OCI-LY3 (cell line): Measurements from ENCODE around the gene METAP1.

Experiments used
- H2AFZ ChIP-seq: fragments of 200-600, 300-600 bp; shearing (Covaris generic); 2 replicates; pipeline ENCODE4 v1.6.0; 2014; ENCODE audit warnings: antibody characterized with exemption, low read depth, low read length
- H3K27ac ChIP-seq: fragments of 200-600, 300-600 bp; sonication (generic); 2 replicates; pipeline ENCODE4 v1.5.1; 2014; ENCODE audit warnings: mild to moderate bottlenecking, low read length, moderate library complexity, mixed read lengths
- H3K27me3 ChIP-seq: fragments of 200-600, 300-600 bp; sonication (generic); 2 replicates; pipeline ENCODE4 v1.6.1; 2014; ENCODE audit warnings: low read depth, low read length, mixed read lengths
- H3K36me3 ChIP-seq: fragments of 200-600, 300-600 bp; sonication (generic); replicated peaks from 2 replicates; pipeline ENCODE3; 2014; ENCODE audit warnings: low read depth, low read length, mixed read lengths
- H3K4me1 ChIP-seq: fragments of 300-600, 200-600 bp; sonication (generic); 2 replicates; pipeline ENCODE4 v1.6.1; 2014; ENCODE audit warnings: low read length, mixed read lengths
- H3K4me2 ChIP-seq: fragments of 200-600, 300-600 bp; sonication (generic); 2 replicates; pipeline ENCODE4 v1.6.1; 2014; ENCODE audit warnings: low read length, mixed read lengths
- H3K4me3 ChIP-seq: fragments of 300-600, 200-600 bp; sonication (generic); 2 replicates; pipeline ENCODE4 v1.5.1; 2014; ENCODE audit warnings: antibody characterized with exemption, mild to moderate bottlenecking, low read length, moderate library complexity
- H3K79me2 ChIP-seq: fragments of 300-600, 200-600 bp; shearing (Covaris generic); 2 replicates; pipeline ENCODE4 v1.6.1; 2014; ENCODE audit warnings: mild to moderate bottlenecking, low read length, mixed read lengths
- H3K9ac ChIP-seq: fragments of 300-600, 200-600 bp; shearing (Covaris generic); 2 replicates; pipeline ENCODE4 v1.6.0; 2014; ENCODE audit warnings: mild to moderate bottlenecking, low read length, moderate library complexity
- H3K9me3 ChIP-seq: fragments of 200-600, 300-600 bp; shearing (Covaris generic); 2 replicates; pipeline ENCODE4 v1.6.1; 2014; ENCODE audit warnings: low read length, mixed read lengths; ENCODE audit not compliant: insufficient read depth
- H4K20me1 ChIP-seq: fragments of 200-600, 300-600 bp; sonication (generic); 2 replicates; pipeline ENCODE4 v1.6.1; 2016; ENCODE audit warnings: low read length, mixed read lengths; ENCODE audit not compliant: insufficient read depth
- CTCF ChIP-seq: fragments of 200-600, 300-600 bp; sonication (generic); IDR thresholded peaks from 2 replicates; pipeline ENCODE4 v1.5.1; 2014; ENCODE audit warnings: antibody characterized with exemption, low read length, low read depth
- EZH2phosphoT487 ChIP-seq: fragments of 200-600 bp; shearing (Covaris generic); IDR thresholded peaks from 2 replicates; pipeline ENCODE4 v1.6.1; 2018; ENCODE audit warnings: antibody characterized with exemption, mixed run types, low read depth

Gene METAP1

DNA sequence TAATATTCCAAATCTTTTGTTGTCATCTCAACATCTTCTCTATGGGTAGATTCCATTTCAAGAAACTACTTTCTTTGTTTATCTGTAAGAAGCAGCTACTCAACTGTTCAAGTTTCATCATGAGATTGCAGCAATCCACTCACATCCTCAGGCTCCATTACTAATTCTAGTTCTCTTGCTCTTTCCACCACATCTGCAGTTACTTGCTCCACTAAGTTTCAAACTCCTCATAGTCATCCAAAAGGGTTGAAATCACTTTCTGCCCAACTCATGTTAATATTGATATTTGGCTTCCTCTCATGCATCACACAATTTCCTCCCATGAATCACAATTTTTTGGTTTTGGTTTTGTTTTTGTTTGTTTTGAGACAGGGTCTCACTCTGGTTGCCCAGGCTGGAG is 57.4 kb downstream of the METAP1 start:
- 0 out of 2 replicates have a peak, but pooled peaks cover 3% of the 10 kb centered on the region for H3K79me2 ChIP-seq
- H3K27ac ChIP-seq, result no peak overlapping the region
- H3K4me1 ChIP-seq, result peaks cover 25% of the 10 kb centered on the region
- H3K9ac ChIP-seq, result no peak overlapping the region
- H3K4me2 ChIP-seq, result no peak overlapping the region
- no peak overlapping the region for H2AFZ ChIP-seq
- H3K9me3 ChIP-seq, result no peaks in the 10 kb centered on the region
- H3K27me3 ChIP-seq, result no peaks in the 10 kb centered on the region
- H3K36me3 ChIP-seq, result peaks cover 28% of the 10 kb centered on the region
- TF ChIP-seq EZH2phosphoT487, result no peak
- no peak for TF ChIP-seq CTCF
- 0 out of 2 replicates have a peak, but pooled peaks cover 4% of the 10 kb centered on the region for H4K20me1 ChIP-seq
- H3K4me3 ChIP-seq, result no peak overlapping the region

DNA sequence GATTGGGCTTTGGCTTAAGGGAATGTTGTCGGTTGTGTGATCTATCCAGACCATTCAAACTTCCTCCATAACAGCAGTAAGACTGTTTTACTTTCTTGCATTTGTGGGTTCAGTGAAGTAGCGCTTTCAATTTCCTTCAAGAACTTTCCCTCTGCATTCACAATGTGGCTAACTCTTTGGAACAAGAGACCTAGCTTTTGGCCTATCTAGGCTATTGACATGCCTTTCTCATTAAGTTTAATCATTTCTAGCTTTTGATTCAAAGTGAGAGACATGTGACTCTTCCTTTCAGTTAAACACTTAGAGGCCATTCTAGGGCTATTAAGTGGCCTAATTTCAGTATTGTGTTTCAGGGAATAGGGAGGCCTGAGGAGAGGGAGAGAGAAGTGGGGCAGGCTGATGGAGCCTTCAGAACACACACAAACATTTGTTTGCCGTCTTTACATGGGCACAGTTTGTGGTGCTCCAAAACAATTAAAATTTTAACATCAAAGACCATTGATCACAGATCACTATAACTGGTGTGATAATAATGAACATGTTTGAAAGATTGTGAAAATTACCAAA is 59.0 kb downstream of the METAP1 start:
- 0 out of 2 replicates have a peak, but pooled peaks cover 4% of the 10 kb centered on the region for H4K20me1 ChIP-seq
- H3K4me3 ChIP-seq, result no peak overlapping the region
- peaks cover 25% of the 10 kb centered on the region for H3K4me1 ChIP-seq
- peak overlapping the region; percentile 48 for H3K4me2 ChIP-seq
- peaks cover 19% of the 10 kb centered on the region for H3K36me3 ChIP-seq
- no peak overlapping the region for H3K9ac ChIP-seq
- H3K79me2 ChIP-seq, result 0 out of 2 replicates have a peak, but pooled peaks cover 3% of the 10 kb centered on the region
- H3K27me3 ChIP-seq, result no peaks in the 10 kb centered on the region
- no peak for TF ChIP-seq EZH2phosphoT487
- no peak for TF ChIP-seq CTCF
- H2AFZ ChIP-seq, result no peak overlapping the region
- H3K27ac ChIP-seq, result peak overlapping the region; percentile 53
- H3K9me3 ChIP-seq, result no peaks in the 10 kb centered on the region

- no peaks in the 10 kb centered on the region for H3K27me3 ChIP-seq
- peaks cover 7% of the 10 kb centered on the region; the same call in 1 of the 2 replicates for H4K20me1 ChIP-seq
- 0 out of 2 replicates have a peak, but pooled peaks cover 3% of the 10 kb centered on the region for H3K79me2 ChIP-seq
- no peak overlapping the region for H3K27ac ChIP-seq
- H3K4me3 ChIP-seq, result no peak overlapping the region
- no peak overlapping the region for H3K4me2 ChIP-seq
- H3K4me1 ChIP-seq, result peaks cover 46% of the 10 kb centered on the region
- H3K9ac ChIP-seq, result no peak overlapping the region
- no peak overlapping the region for H2AFZ ChIP-seq
- TF ChIP-seq EZH2phosphoT487, result no peak
- no peak for TF ChIP-seq CTCF
- H3K9me3 ChIP-seq, result no peaks in the 10 kb centered on the region
- H3K36me3 ChIP-seq, result peaks cover 9% of the 10 kb centered on the region
Measured at GRCh38 chr4:99058228-99058627, 62.7 kb downstream of the METAP1 start.

DNA sequence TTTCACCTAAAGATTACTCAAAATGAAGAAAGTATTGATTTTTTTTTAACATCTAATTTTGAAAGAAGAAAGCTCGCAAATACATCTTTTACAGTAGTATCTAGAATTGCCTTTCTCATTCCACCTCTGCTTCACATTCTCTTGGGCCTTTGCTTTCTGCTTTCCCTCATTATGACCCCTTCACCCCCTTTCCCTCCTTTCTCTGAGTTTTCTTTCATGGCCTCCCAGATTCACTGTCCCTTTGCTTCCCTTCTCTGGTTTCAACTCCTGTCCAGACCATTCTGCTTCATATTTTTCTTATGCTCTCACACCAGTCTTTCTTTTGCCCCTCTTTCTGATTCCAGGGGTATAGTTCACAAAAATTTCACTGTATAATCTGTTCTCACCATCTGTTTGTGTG is 64.0 kb downstream of the METAP1 start:
- H2AFZ ChIP-seq, result no peak overlapping the region
- no peak overlapping the region for H3K4me2 ChIP-seq
- no peak overlapping the region for H3K27ac ChIP-seq
- no peak overlapping the region for H3K4me3 ChIP-seq
- H3K4me1 ChIP-seq, result peaks cover 38% of the 10 kb centered on the region
- H3K36me3 ChIP-seq, result peaks cover 9% of the 10 kb centered on the region
- TF ChIP-seq EZH2phosphoT487 (no peak), CTCF (no peak)
- H3K9me3 ChIP-seq, result no peaks in the 10 kb centered on the region
- no peak overlapping the region for H3K9ac ChIP-seq
- H4K20me1 ChIP-seq, result peaks cover 3% of the 10 kb centered on the region; the same call in 1 of the 2 replicates
- H3K79me2 ChIP-seq, result no peaks in the 10 kb centered on the region
- no peaks in the 10 kb centered on the region for H3K27me3 ChIP-seq
